K562 (cell line): ENCODE measurements around the gene BPI. TPM values are rescaled to one million over a fixed set of nuclear protein-coding genes. Genes with fewer than 3 reads are reported as not detected.
A peak's percentile ranks its signal among the peaks of the same experiment; 100 is the strongest.

ENCODE experiments used
- ATAC-seq: fragments of 200-7000 bp; cut with Tn5 transposase; 3 replicates; pipeline ENCODE4 v1.9.1; 2020; ENCODE audit warnings: moderate library complexity
- BruUV-seq: library from RNA; stranded (reverse); fragments of 400-500 nt; replicated peaks from 2 replicates; lab custom pipeline; 2021; lab: Mats Ljungman, UMichigan
- CTCF ChIA-PET: fragments of 300-600 bp; formaldehyde crosslinking; extraction: SDS; loops from one replicate; lab custom pipeline; 2021; ENCODE audit warnings: low intra/inter-chr PET ratio; lab: Yijun Ruan, JAX
- POLR2A ChIA-PET: fragments of 300-600, 350-650 bp; sonication (Branson Sonifier 250); formaldehyde crosslinking; extraction: SDS; loops from one replicate; lab custom pipeline; 2021; ENCODE audit warnings: antibody characterized with exemption, inconsistent platforms; lab: Yijun Ruan, JAX
- DNase-seq, 4 experiments: peaks; one replicate each; pipeline versions ENCODE4 v3.0.0 to v3.0.0-alpha.2; 2011 to 2018; ENCODE audit warnings: low spot score in 3 of 4, mixed read lengths in 3 of 4; ENCODE audit errors: extremely low read depth in 1 of 4
- FAIRE-seq: peaks from 2 replicates; lab custom pipeline; 2011; peaks lifted over from hg19 to GRCh38; lab: Jason Lieb, UNC
- H2AFZ ChIP-seq: 2 replicates; pipeline ENCODE4 v1.6.0; 2011; ENCODE audit warnings: low read depth, low read length, control low read depth, inconsistent platforms
- H3K27ac ChIP-seq: fragments of 200-600 bp; 3 replicates; pipeline ENCODE4 v1.8.0; 2011; ENCODE audit warnings: low read depth, mild to moderate bottlenecking, control low read depth, inconsistent platforms, low read length, moderate library complexity, mixed read lengths; ENCODE audit errors: extremely low read depth
- H3K27me3 ChIP-seq, 2 experiments: fragments of 300-600 bp in 1 of 2; 2 replicates in 1 of 2; 3 replicates in 1 of 2; pipeline versions ENCODE4 v1.6.0 to v1.8.0; 2011; ENCODE audit warnings: inconsistent platforms in 2 of 2, low read length in 2 of 2, mild to moderate bottlenecking in 1 of 2, mixed read lengths in 1 of 2, moderate library complexity in 1 of 2; ENCODE audit not compliant: control insufficient read depth in 2 of 2, insufficient read depth in 2 of 2
- H3K36me3 ChIP-seq: fragments of 300-600 bp; 3 replicates; pipeline ENCODE4 v1.8.0; 2011; ENCODE audit warnings: mild to moderate bottlenecking, low read length, inconsistent platforms; ENCODE audit not compliant: control insufficient read depth, insufficient read depth
- H3K4me1 ChIP-seq, 2 experiments: fragments of 200-600 bp in 1 of 2; replicated peaks in 1 of 2; 2 replicates in 1 of 2; 3 replicates in 1 of 2; pipeline versions ENCODE4 v1.5.1 to v1.8.0; 2011; ENCODE audit warnings: inconsistent platforms in 2 of 2, low read length in 2 of 2, mild to moderate bottlenecking in 1 of 2, mixed read lengths in 1 of 2, moderate library complexity in 1 of 2; ENCODE audit not compliant: control insufficient read depth in 2 of 2, insufficient read depth in 2 of 2
- H3K4me2 ChIP-seq: 2 replicates; pipeline ENCODE4 v1.6.1; 2011; ENCODE audit warnings: low read length, control low read depth, inconsistent platforms, mixed read lengths; ENCODE audit not compliant: insufficient read depth
- H3K4me3 ChIP-seq: fragments of 200-600 bp; sonication (generic), shearing (Covaris generic); 2 replicates; pipeline ENCODE4 v1.5.1; 2016; ENCODE audit warnings: control low read depth, inconsistent platforms
- H3K79me2 ChIP-seq: fragments of 200-600 bp; 3 replicates; pipeline ENCODE4 v1.8.0; 2011; ENCODE audit warnings: low read length, inconsistent platforms; ENCODE audit not compliant: control insufficient read depth, insufficient read depth
- H3K9ac ChIP-seq, 2 experiments: 2 replicates each; pipeline versions ENCODE4 v1.6.0 to v1.6.1; 2011; ENCODE audit warnings: low read depth in 2 of 2, low read length in 2 of 2, control low read depth in 1 of 2, inconsistent platforms in 1 of 2, mild to moderate bottlenecking in 1 of 2, mixed read lengths in 1 of 2; ENCODE audit not compliant: insufficient read depth in 1 of 2
- H3K9me1 ChIP-seq: one replicate; pipeline ENCODE4 v1.6.0; 2011; ENCODE audit warnings: inconsistent platforms, mild to moderate bottlenecking, low read length, moderate library complexity; ENCODE audit not compliant: control insufficient read depth, insufficient read depth
- H3K9me3 ChIP-seq: replicated peaks from 2 replicates; pipeline ENCODE4 v1.5.1; 2011; ENCODE audit warnings: low read depth, low read length, inconsistent platforms; ENCODE audit not compliant: control insufficient read depth, insufficient read depth
- H4K20me1 ChIP-seq: replicated peaks from 2 replicates; pipeline ENCODE4 v1.6.1; 2011; ENCODE audit warnings: low read length, inconsistent platforms, mixed read lengths; ENCODE audit not compliant: control insufficient read depth, insufficient read depth
- ATF6 ChIP-seq: sonication (generic); formaldehyde crosslinking; IDR thresholded peaks from 2 replicates; pipeline ENCODE4 v1.4.0; 2020; ENCODE audit warnings: mild to moderate bottlenecking, missing genetic modification reagents
- CEBPG ChIP-seq, 3 experiments: fragments of 200-800 bp in 1 of 3; sonication (Bioruptor generic) in 1 of 3; sonication (generic) in 1 of 3; formaldehyde crosslinking in 1 of 3; IDR thresholded peaks in 2 of 3; conservative IDR thresholded peaks in 1 of 3; 2 replicates each; pipeline versions ENCODE4 v1.6.1 to v1.8.0; 2016 to 2022; ENCODE audit warnings: missing compliant biosample characterization in 2 of 3, missing genetic modification characterization in 2 of 3, mild to moderate bottlenecking in 1 of 3, missing genetic modification reagents in 1 of 3
- HCFC1 ChIP-seq: IDR thresholded peaks from 2 replicates; pipeline ENCODE4 v1.6.1; 2012; ENCODE audit warnings: low read depth, low read length, improper control_type of control experiment
- MCM3 ChIP-seq: fragments of 450-650 bp; IDR thresholded peaks from 2 replicates; pipeline ENCODE4 v1.6.1; 2016
- NFE2L1 ChIP-seq: fragments of 450-650 bp; IDR thresholded peaks from 2 replicates; pipeline ENCODE4 v1.6.1; 2016; ENCODE audit warnings: missing genetic modification characterization, low read depth, mild to moderate bottlenecking, missing compliant biosample characterization, moderate library complexity, borderline replicate concordance
- USF2 ChIP-seq: sonication (generic); formaldehyde crosslinking; IDR thresholded peaks from 2 replicates; pipeline ENCODE4 v1.5.0; 2020; ENCODE audit warnings: missing genetic modification reagents
- WGBS: fragments of 100-300 bp; shearing (Covaris generic); methylation state at CpG from one replicate; pipeline ENCODE4 v1.1.6; 2016; ENCODE audit warnings: low coverage, mixed read lengths; ENCODE audit not compliant: insufficient coverage; ENCODE audit errors: missing lambda C conversion rate; 5-methylcytosine and 5-hydroxymethylcytosine counted together
- in situ Hi-C: fragments of 300-500 bp; cut with MboI; formaldehyde crosslinking; loops from 4 replicates; pipeline ENCODE4 v1.15.0; 2018; ENCODE audit warnings: inconsistent platforms, mixed read lengths
- intact Hi-C: fragments of 100-400 bp; cut with micrococcal nuclease; formaldehyde crosslinking; loops from 2 replicates; pipeline ENCODE4 v1.14.2; 2022
- polyA plus RNA-seq, 8 experiments: library from polyadenylated mRNA; depleted of rRNA in 4 of 8; stranded (reverse) in 5 of 8; unstranded in 3 of 8; fragments of >200 nt; fragmentation: Nextera tagmentation in 2 of 8; fragmentation: Illumina TruSeq in 1 of 8; extraction: Ambion mirVana in 2 of 8; extraction: Trizol in 1 of 8; gene quantifications; 2 replicates each; pipeline versions ENCODE4 v1.2.1 to v1.2.3, GENCODE V29; 2011 to 2014; ENCODE audit warnings: inconsistent platforms in 1 of 8, missing spikeins in 1 of 8
- total RNA-seq, 7 experiments: library from RNA; depleted of rRNA in 6 of 7; stranded (reverse); fragments of >200 nt in 6 of 7; fragmentation: Illumina TruSeq in 2 of 7; extraction: Trizol in 2 of 7; gene quantifications; 2 replicates each; pipeline versions ENCODE4 v1.2.1 to v1.2.3, GENCODE V29; 2011 to 2021; ENCODE audit warnings: low replicate concordance in 1 of 7

BPI gene
- total and polyA plus RNA-seq, 9 of the 15 experiments (the other 6 are each of a cell fraction or from before 2014, with no cell fraction given), result not detected

GRCh38 chr20:38267901-38268514 is 35.9 kb upstream of the BPI start (continued):
- TF ChIP-seq ATF6 (CRISPR knock-in tag) (no peak), HCFC1 (no peak), CEBPG (CRISPR knock-in tag; IDR thresholded peaks at IDR 0.05) (no peak), CEBPG (tag; conservative IDR thresholded peaks at IDR 0.05 in 1 of 2, IDR thresholded peaks at IDR 0.05 in 1 of 2) (no peak), MCM3 (no peak)

GRCh38 chr20:38269040-38269439 is 34.9 kb upstream of the BPI start:
- ChIA-PET CTCF (no interaction called here), POLR2A (no interaction called here)
- Histone ChIP-seq H3K9me3 (no peaks in the 10 kb centered on the region), H3K4me2 (no peak overlapping the region), H3K79me2 (no peaks in the 10 kb centered on the region), H3K9me1 (no peaks in the 10 kb centered on the region), H4K20me1 (no peaks in the 10 kb centered on the region), H3K9ac (no peak overlapping the region), H3K27ac (no peak overlapping the region), H3K4me3 (no peak overlapping the region), H3K4me1 (no peaks in the 10 kb centered on the region), H2AFZ (no peak overlapping the region), H3K36me3 (no peaks in the 10 kb centered on the region), H3K27me3 (peaks cover 0 to 26% of the 10 kb centered on the region in 2 experiments; a peak in 3 of 5 replicates)
- in situ Hi-C loops, result no loop called here
- WGBS, result 3% methylated on average over 3 of the region's 3 CpGs
- ATAC-seq (no peak), DNase-seq (no peak), FAIRE-seq (no peak)
- BruUV-seq, result no TSS peak
- TF ChIP-seq USF2 (0 out of 2 replicates have a peak, but pooled peaks have one; percentile 11), NFE2L1 (no peak)
- intact Hi-C loops, result no loop called here
